SK-N-SH treated with all-trans-retinoic acid at 6 μM for 48 hours (cell line): ENCODE results near the gene ERP44.
"Not testable (repeated sequence)": the region's sequence is repeated elsewhere in the genome, so short reads cannot be mapped to it uniquely, and the experiment has no call there.

Experiments
- ATAC-seq: fragments of 200-7000 bp; cut with Tn5 transposase; 3 replicates; pipeline ENCODE4 v1.9.1; 2020; ENCODE audit warnings: mild to moderate bottlenecking, moderate library complexity
- BACH2 ChIP-seq: fragments of 250-450 bp; sonication (Bioruptor Pico); IDR thresholded peaks from 2 replicates; pipeline ENCODE4 v1.9.0; 2021; ENCODE audit warnings: mild to moderate bottlenecking, borderline replicate concordance
- CSRNP3 ChIP-seq: fragments of 250-450 bp; sonication (Bioruptor Pico); IDR thresholded peaks from 2 replicates; pipeline ENCODE4 v1.5.1; 2021; ENCODE audit warnings: mild to moderate bottlenecking, moderate library complexity
- ESRRG ChIP-seq: fragments of 250-450 bp; sonication (Bioruptor Pico); IDR thresholded peaks from 2 replicates; pipeline ENCODE4 v1.6.1; 2021; ENCODE audit warnings: mild to moderate bottlenecking
- GLIS3 ChIP-seq: fragments of 250-450 bp; sonication (Bioruptor Pico); IDR thresholded peaks from 2 replicates; pipeline ENCODE4 v1.5.0; 2020; ENCODE audit warnings: mild to moderate bottlenecking, moderate library complexity
- ISL1 ChIP-seq: fragments of 250-450 bp; sonication (Bioruptor Pico); IDR thresholded peaks from 2 replicates; pipeline ENCODE4 v2.1.2; 2022; ENCODE audit warnings: mild to moderate bottlenecking, moderate library complexity
- OSR1 ChIP-seq: fragments of 250-450 bp; sonication (Bioruptor Pico); IDR thresholded peaks from 2 replicates; pipeline ENCODE4 v1.8.0; 2022; ENCODE audit warnings: moderate library complexity, mild to moderate bottlenecking, inconsistent platforms
- PATZ1 ChIP-seq: fragments of 250-450 bp; sonication (Bioruptor Pico); IDR thresholded peaks from 2 replicates; pipeline ENCODE4 v1.8.0; 2020; ENCODE audit warnings: mild to moderate bottlenecking, moderate library complexity, borderline replicate concordance
- PPARA ChIP-seq: fragments of 250-450 bp; sonication (Bioruptor Pico); IDR thresholded peaks from 2 replicates; pipeline ENCODE4 v1.5.0; 2020; ENCODE audit warnings: mild to moderate bottlenecking, borderline replicate concordance
- RARB ChIP-seq: fragments of 250-450 bp; sonication (Bioruptor Pico); IDR thresholded peaks from 2 replicates; pipeline ENCODE4 v1.8.0; 2021; ENCODE audit warnings: mild to moderate bottlenecking, moderate library complexity
- SNAI2 ChIP-seq: fragments of 250-450 bp; sonication (Bioruptor Pico); IDR thresholded peaks from 2 replicates; pipeline ENCODE4 v1.5.0; 2020; ENCODE audit warnings: mild to moderate bottlenecking, moderate library complexity
- TCF4 ChIP-seq: fragments of 250-450 bp; sonication (Bioruptor Pico); IDR thresholded peaks from 2 replicates; pipeline ENCODE4 v1.8.0; 2021; ENCODE audit warnings: mild to moderate bottlenecking, moderate library complexity, borderline replicate concordance
- TOX ChIP-seq: fragments of 250-450 bp; sonication (Bioruptor Pico); IDR thresholded peaks from 2 replicates; pipeline ENCODE4 v1.8.0; 2021; ENCODE audit warnings: mild to moderate bottlenecking, moderate library complexity, borderline replicate concordance
- ZC3H10 ChIP-seq: fragments of 250-450 bp; sonication (Bioruptor Pico); IDR thresholded peaks from 2 replicates; pipeline ENCODE4 v1.5.1; 2021; ENCODE audit warnings: mild to moderate bottlenecking, moderate library complexity
- ZFP3 ChIP-seq: fragments of 250-450 bp; sonication (Bioruptor Pico); IDR thresholded peaks from 2 replicates; pipeline ENCODE4 v1.5.0; 2020; ENCODE audit warnings: mild to moderate bottlenecking, moderate library complexity
- ZFP30 ChIP-seq: fragments of 450-650 bp; formaldehyde crosslinking; IDR thresholded peaks from 2 replicates; pipeline ENCODE4 v1.5.0; 2022; ENCODE audit warnings: mild to moderate bottlenecking, moderate library complexity
- ZNF565 ChIP-seq: fragments of 450-650 bp; formaldehyde crosslinking; conservative IDR thresholded peaks from 2 replicates; pipeline ENCODE4 v1.5.0; 2020; ENCODE audit warnings: low read depth, mild to moderate bottlenecking, moderate library complexity
- ZNF70 ChIP-seq: fragments of 450-650 bp; formaldehyde crosslinking; IDR thresholded peaks from 2 replicates; pipeline ENCODE4 v1.5.0; 2020; ENCODE audit warnings: mild to moderate bottlenecking, moderate library complexity
- TF ChIP-seq, protein P1 (sequence below): fragments of 250-450 bp; sonication (Bioruptor Pico); IDR thresholded peaks from 2 replicates; pipeline ENCODE4 v1.5.1; 2020; ENCODE audit warnings: low read depth, mild to moderate bottlenecking, moderate library complexity
- TF ChIP-seq, protein P2 (sequence below): fragments of 250-450 bp; sonication (Bioruptor Pico); IDR thresholded peaks from 2 replicates; pipeline ENCODE4 v1.5.0; 2020; ENCODE audit warnings: mild to moderate bottlenecking, moderate library complexity

The ERP44 gene

GRCh38 chr9:99999797-100000196, 99.0 kb downstream of the ERP44 start (continued):
- TF ChIP-seq PATZ1 (CRISPR knock-in tag) (no peak), TOX (CRISPR knock-in tag) (no peak), ISL1 (CRISPR knock-in tag) (no peak)

DNA sequence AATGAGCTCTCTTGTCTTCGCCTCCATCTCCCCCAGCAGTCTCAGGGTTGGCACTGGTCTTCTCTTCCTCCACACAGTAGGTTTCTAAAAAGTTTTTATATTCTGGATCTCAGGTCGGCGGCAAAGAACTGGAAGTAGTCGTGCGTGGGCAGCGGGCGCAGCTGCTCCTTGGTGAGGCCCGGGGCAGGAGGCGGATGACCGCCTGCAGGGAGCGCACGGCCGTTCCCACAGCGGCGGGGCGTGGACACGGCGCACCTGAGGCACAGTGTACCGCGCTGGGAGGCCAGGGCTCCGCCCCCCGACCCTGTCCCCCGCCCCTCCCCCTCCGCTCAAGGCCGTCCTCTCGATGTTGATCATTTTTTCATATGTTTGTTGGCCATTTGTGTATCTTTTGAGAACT, 99.9 kb downstream of the ERP44 start:
- TF ChIP-seq RARB (CRISPR knock-in tag) (no peak), GLIS3 (CRISPR knock-in tag) (no peak), ISL1 (CRISPR knock-in tag) (no peak), ESRRG (no peak), ZFP3 (no peak), ZC3H10 (CRISPR knock-in tag) (no peak), TOX (CRISPR knock-in tag) (no peak), TCF4 (CRISPR knock-in tag) (no peak), ZNF70 (CRISPR knock-in tag) (no peak), SNAI2 (CRISPR knock-in tag) (no peak), ZFP30 (no peak), BACH2 (CRISPR knock-in tag) (no peak), PPARA (CRISPR knock-in tag) (no peak), CSRNP3 (CRISPR knock-in tag) (no peak)
- TF ChIP-seq, protein P1, sequence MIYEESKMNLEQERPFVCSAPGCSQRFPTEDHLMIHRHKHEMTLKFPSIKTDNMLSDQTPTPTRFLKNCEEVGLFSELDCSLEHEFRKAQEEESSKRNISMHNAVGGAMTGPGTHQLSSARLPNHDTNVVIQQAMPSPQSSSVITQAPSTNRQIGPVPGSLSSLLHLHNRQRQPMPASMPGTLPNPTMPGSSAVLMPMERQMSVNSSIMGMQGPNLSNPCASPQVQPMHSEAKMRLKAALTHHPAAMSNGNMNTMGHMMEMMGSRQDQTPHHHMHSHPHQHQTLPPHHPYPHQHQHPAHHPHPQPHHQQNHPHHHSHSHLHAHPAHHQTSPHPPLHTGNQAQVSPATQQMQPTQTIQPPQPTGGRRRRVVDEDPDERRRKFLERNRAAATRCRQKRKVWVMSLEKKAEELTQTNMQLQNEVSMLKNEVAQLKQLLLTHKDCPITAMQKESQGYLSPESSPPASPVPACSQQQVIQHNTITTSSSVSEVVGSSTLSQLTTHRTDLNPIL = no peak
- no peak for ATAC-seq

GRCh38 chr9:99998266-99998665, 100.5 kb downstream of the ERP44 start:
- no peak for ATAC-seq
- TF ChIP-seq TCF4 (CRISPR knock-in tag) = no peak
- TF ChIP-seq PATZ1 (CRISPR knock-in tag) = no peak
- TF ChIP-seq, protein P2, sequence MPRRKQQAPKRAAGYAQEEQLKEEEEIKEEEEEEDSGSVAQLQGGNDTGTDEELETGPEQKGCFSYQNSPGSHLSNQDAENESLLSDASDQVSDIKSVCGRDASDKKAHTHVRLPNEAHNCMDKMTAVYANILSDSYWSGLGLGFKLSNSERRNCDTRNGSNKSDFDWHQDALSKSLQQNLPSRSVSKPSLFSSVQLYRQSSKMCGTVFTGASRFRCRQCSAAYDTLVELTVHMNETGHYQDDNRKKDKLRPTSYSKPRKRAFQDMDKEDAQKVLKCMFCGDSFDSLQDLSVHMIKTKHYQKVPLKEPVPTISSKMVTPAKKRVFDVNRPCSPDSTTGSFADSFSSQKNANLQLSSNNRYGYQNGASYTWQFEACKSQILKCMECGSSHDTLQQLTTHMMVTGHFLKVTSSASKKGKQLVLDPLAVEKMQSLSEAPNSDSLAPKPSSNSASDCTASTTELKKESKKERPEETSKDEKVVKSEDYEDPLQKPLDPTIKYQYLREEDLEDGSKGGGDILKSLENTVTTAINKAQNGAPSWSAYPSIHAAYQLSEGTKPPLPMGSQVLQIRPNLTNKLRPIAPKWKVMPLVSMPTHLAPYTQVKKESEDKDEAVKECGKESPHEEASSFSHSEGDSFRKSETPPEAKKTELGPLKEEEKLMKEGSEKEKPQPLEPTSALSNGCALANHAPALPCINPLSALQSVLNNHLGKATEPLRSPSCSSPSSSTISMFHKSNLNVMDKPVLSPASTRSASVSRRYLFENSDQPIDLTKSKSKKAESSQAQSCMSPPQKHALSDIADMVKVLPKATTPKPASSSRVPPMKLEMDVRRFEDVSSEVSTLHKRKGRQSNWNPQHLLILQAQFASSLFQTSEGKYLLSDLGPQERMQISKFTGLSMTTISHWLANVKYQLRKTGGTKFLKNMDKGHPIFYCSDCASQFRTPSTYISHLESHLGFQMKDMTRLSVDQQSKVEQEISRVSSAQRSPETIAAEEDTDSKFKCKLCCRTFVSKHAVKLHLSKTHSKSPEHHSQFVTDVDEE (CRISPR knock-in tag) = no peak
- TF ChIP-seq PPARA (CRISPR knock-in tag) = no peak
- TF ChIP-seq ISL1 (CRISPR knock-in tag) = no peak
- TF ChIP-seq ZNF565 (CRISPR knock-in tag) = no peak
- TF ChIP-seq ESRRG = no peak
- no peak for TF ChIP-seq ZNF70 (CRISPR knock-in tag)
- no peak for TF ChIP-seq OSR1 (CRISPR knock-in tag)
- no peak for TF ChIP-seq ZFP30

DNA sequence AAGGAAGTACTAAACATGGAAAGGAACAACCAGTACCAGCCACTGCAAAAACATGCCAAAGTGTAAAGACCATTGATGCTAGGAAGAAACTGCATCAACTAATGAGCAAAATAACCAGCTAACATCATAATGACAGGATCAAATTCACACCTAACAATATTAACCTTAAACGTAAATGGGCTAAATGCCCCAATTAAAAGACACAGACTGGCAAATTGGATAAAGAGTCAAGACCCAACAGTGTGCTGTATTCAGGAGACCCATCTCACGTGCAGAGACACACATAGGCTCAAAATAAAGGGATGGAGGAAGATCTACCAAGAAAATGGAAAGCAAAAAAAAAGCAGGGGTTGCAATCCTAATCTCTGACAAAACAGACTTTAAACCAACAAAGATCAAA, 108.3 kb downstream of the ERP44 start:
- not testable (repeated sequence) for ATAC-seq
